ENCODE measurements around the gene CAPZB. TPM values are rescaled to one million over a fixed set of nuclear protein-coding genes. Genes with fewer than 3 reads are reported as not detected.

CAPZB gene
- polyA plus RNA-seq, 1 donor from 2014 or later, result 159 TPM

GRCh38 chr1:19377812-19378718 is 107.3 kb downstream of the CAPZB start:
- H3K79me2 ChIP-seq (replicated peaks; ENCODE audit: insufficient read depth, low read length), result no peaks in the 10 kb centered on the region
- TF ChIP-seq CTCF (IDR thresholded peaks at IDR 0.05; ENCODE audit: poor library complexity, severe bottlenecking) (no peak), REST (IDR thresholded peaks at IDR 0.05; ENCODE audit: borderline replicate concordance) (no peak), RAD21 (conservative IDR thresholded peaks at IDR 0.05) (no peak), POLR2AphosphoS5 (IDR thresholded peaks at IDR 0.05) (no peak), EP300 (conservative IDR thresholded peaks at IDR 0.05; ENCODE audit: poor library complexity, severe bottlenecking) (no peak), TAF1 (IDR thresholded peaks at IDR 0.05; ENCODE audit: low read depth) (no peak)
- H3K4me2 ChIP-seq (ENCODE audit: low read length), result no peak overlapping the region
- H3K9me2 ChIP-seq (ENCODE audit: insufficient read depth, low read length), result no peaks in the 10 kb centered on the region
- no peaks in the 10 kb centered on the region for H3K27me3 ChIP-seq (ENCODE audit: insufficient read depth, low read depth, low read length)
- no peaks in the 10 kb centered on the region for H3F3A ChIP-seq (ENCODE audit: insufficient read depth, low read length, poor library complexity, severe bottlenecking)
- H2AFZ ChIP-seq (ENCODE audit: low read depth, low read length), result no peak overlapping the region
- no peak overlapping the region for H3K4me3 ChIP-seq (ENCODE audit: low read length)
- H3K9ac ChIP-seq (ENCODE audit: low read length), result no peak overlapping the region
- H3K27ac ChIP-seq (ENCODE audit: low read length), result no peak overlapping the region
- no peaks in the 10 kb centered on the region for H4K20me1 ChIP-seq (ENCODE audit: insufficient read depth)
- no peaks in the 10 kb centered on the region for H3K9me3 ChIP-seq (ENCODE audit: low read length)
- peaks cover 12% of the 10 kb centered on the region for H3K36me3 ChIP-seq (ENCODE audit: insufficient read depth, low read length)

- Histone ChIP-seq H3K4me2 (ENCODE audit: low read length) (no peak overlapping the region), H3K9ac (ENCODE audit: low read length) (no peak overlapping the region), H3K9me3 (ENCODE audit: low read length) (no peaks in the 10 kb centered on the region), H3K79me2 (replicated peaks; ENCODE audit: insufficient read depth, low read length) (no peaks in the 10 kb centered on the region), H3K9me2 (ENCODE audit: insufficient read depth, low read length) (no peaks in the 10 kb centered on the region), H3K27me3 (ENCODE audit: insufficient read depth, low read depth, low read length) (no peaks in the 10 kb centered on the region), H3K27ac (ENCODE audit: low read length) (no peak overlapping the region), H3K36me3 (ENCODE audit: insufficient read depth, low read length) (peaks cover 12% of the 10 kb centered on the region), H3F3A (ENCODE audit: insufficient read depth, low read length, poor library complexity, severe bottlenecking) (no peaks in the 10 kb centered on the region), H3K4me3 (ENCODE audit: low read length) (no peak overlapping the region), H2AFZ (ENCODE audit: low read depth, low read length) (no peak overlapping the region), H4K20me1 (ENCODE audit: insufficient read depth) (no peaks in the 10 kb centered on the region)
- TF ChIP-seq EZH2 (IDR thresholded peaks at IDR 0.05; ENCODE audit: borderline replicate concordance, insufficient read depth, low read length, poor library complexity, severe bottlenecking) (no peak), EP300 (conservative IDR thresholded peaks at IDR 0.05; ENCODE audit: poor library complexity, severe bottlenecking) (no peak), RAD21 (conservative IDR thresholded peaks at IDR 0.05) (no peak), MXI1 (conservative IDR thresholded peaks at IDR 0.05; ENCODE audit: poor library complexity, severe bottlenecking) (no peak), TAF1 (IDR thresholded peaks at IDR 0.05; ENCODE audit: low read depth) (no peak), REST (IDR thresholded peaks at IDR 0.05; ENCODE audit: borderline replicate concordance) (no peak), POLR2AphosphoS5 (IDR thresholded peaks at IDR 0.05) (no peak), SMC3 (conservative IDR thresholded peaks at IDR 0.05; ENCODE audit: poor library complexity) (no peak), CTCF (IDR thresholded peaks at IDR 0.05; ENCODE audit: poor library complexity, severe bottlenecking) (no peak)
Measured at GRCh38 chr1:19376428-19377372, 108.6 kb downstream of the CAPZB start.
